ENCODE measurements around the gene OLR1. TPM values are rescaled to one million over a fixed set of nuclear protein-coding genes. Genes with fewer than 3 reads are reported as not detected.
A peak's percentile ranks its signal among the peaks of the same experiment; 100 is the strongest.

The OLR1 gene
- total RNA-seq, 4 donors from 2014 or later: 0.33 to 2.4 (median 0.87) TPM

GRCh38 chr12:10214895-10215267 is 42.9 kb upstream of the OLR1 start:
- Histone ChIP-seq H3K4me1 (peaks cover 13 to 14% of the 10 kb centered on the region in 2 donors), H3K9me3 (no peaks in the 10 kb centered on the region), H3K4me3 (replicated peaks in 1 of 3) (peak overlapping the region in 1 of 3 donors; percentile 60), H3K36me3 (peaks cover 17 to 19% of the 10 kb centered on the region in 2 donors), H3K27me3 (no peaks in the 10 kb centered on the region), H3K27ac (peak overlapping the region in 2 of 3 donors; percentile 99 to 100)
- WGBS, 2 donors: 75 to 80% methylated on average over 3 of the region's 3 CpGs
- intact Hi-C loops (cut with DNase I): no loop called here
- TF ChIP-seq POLR2A (IDR thresholded peaks at IDR 0.05): no peak
- TF ChIP-seq, protein P1, sequence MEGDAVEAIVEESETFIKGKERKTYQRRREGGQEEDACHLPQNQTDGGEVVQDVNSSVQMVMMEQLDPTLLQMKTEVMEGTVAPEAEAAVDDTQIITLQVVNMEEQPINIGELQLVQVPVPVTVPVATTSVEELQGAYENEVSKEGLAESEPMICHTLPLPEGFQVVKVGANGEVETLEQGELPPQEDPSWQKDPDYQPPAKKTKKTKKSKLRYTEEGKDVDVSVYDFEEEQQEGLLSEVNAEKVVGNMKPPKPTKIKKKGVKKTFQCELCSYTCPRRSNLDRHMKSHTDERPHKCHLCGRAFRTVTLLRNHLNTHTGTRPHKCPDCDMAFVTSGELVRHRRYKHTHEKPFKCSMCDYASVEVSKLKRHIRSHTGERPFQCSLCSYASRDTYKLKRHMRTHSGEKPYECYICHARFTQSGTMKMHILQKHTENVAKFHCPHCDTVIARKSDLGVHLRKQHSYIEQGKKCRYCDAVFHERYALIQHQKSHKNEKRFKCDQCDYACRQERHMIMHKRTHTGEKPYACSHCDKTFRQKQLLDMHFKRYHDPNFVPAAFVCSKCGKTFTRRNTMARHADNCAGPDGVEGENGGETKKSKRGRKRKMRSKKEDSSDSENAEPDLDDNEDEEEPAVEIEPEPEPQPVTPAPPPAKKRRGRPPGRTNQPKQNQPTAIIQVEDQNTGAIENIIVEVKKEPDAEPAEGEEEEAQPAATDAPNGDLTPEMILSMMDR (IDR thresholded peaks at IDR 0.05): no peak
- DNase-seq: no peak

GRCh38 chr12:10214136-10214894 is 42.4 kb upstream of the OLR1 start:
- DNase-seq: no peak
- Histone ChIP-seq H3K27me3 (no peaks in the 10 kb centered on the region), H3K27ac (peak overlapping the region; percentile 99 to 100 (median 99)), H3K4me3 (replicated peaks in 1 of 3) (peak overlapping the region; percentile 60 to 83 (median 75)), H3K9me3 (no peaks in the 10 kb centered on the region), H3K36me3 (peaks cover 12 to 14% of the 10 kb centered on the region in 2 donors), H3K4me1 (peaks cover 13 to 14% of the 10 kb centered on the region in 2 donors)
- TF ChIP-seq POLR2A (IDR thresholded peaks at IDR 0.05): no peak
- TF ChIP-seq, protein P1 (IDR thresholded peaks at IDR 0.05): no peak
- WGBS, 2 donors: 42 to 51% methylated on average over 10 of the region's 10 CpGs
- intact Hi-C loops (cut with DNase I): no loop called here

GRCh38 chr12:10213168-10214135 is 41.5 kb upstream of the OLR1 start:
- 1% methylated on average over 39 to 43 of the region's 47 CpGs for WGBS, 2 donors
- H3K9me3 ChIP-seq: no peaks in the 10 kb centered on the region
- no peak for TF ChIP-seq POLR2A (IDR thresholded peaks at IDR 0.05)
- TF ChIP-seq, protein P1 (IDR thresholded peaks at IDR 0.05): no peak
- no peaks in the 10 kb centered on the region for H3K27me3 ChIP-seq
- H3K27ac ChIP-seq: peak overlapping the region; percentile 99 to 100 (median 99)
- peaks cover 4 to 7% of the 10 kb centered on the region in 2 donors for H3K36me3 ChIP-seq
- intact Hi-C loops (cut with DNase I): no loop called here
- H3K4me1 ChIP-seq: peaks cover 13 to 14% of the 10 kb centered on the region in 2 donors
- DNase-seq: peak; percentile 70 to 72
- peak overlapping the region; percentile 60 to 83 (median 75) for H3K4me3 ChIP-seq (replicated peaks in 1 of 3)

DNA sequence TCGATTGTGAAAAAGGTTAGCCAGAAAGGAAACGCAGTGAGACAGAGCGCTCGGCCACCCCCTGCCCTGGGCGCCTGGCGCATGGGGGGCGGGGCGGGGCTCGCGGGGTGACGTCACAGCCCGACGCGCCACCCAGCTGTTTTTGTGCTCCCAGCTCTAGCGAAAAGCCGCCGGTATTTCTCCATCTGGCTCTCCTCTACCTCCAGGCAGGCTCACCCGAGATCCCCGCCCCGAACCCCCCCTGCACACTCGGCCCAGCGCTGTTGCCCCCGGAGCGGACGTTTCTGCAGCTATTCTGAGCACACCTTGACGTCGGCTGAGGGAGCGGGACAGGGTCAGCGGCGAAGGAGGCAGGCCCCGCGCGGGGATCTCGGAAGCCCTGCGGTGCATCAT is 40.8 kb upstream of the OLR1 start, which contains the start of gene GABARAPL1:
Gene GABARAPL1 (plus strand): TSS at position 139 of the 393 bp plus-strand sequence. CDS start 253 bp downstream, at position 392.
- DNase-seq: peak; percentile 81 to 82
- intact Hi-C loops (cut with DNase I): no loop called here
- WGBS, 2 donors: 0 to 1% methylated on average over 26 to 35 of the region's 35 CpGs

More for the DNA sequence above, 40.8 kb upstream of the OLR1 start, which contains the start of gene GABARAPL1:
- Histone ChIP-seq H3K27ac (peak within 1 kb of the TSS; percentile 99 to 100 (median 99)), H3K9me3 (no peaks in the 10 kb centered on the region), H3K27me3 (no peaks in the 10 kb centered on the region), H3K4me1 (peaks cover 13 to 14% of the 10 kb centered on the region in 2 donors), H3K4me3 (replicated peaks in 1 of 3) (peak within 1 kb of the TSS; percentile 60 to 83 (median 75)), H3K36me3 (peaks cover 0 to under 1% of the 10 kb centered on the region in 2 donors)
- TF ChIP-seq, protein P1 (IDR thresholded peaks at IDR 0.05): peak in 1 of 6 experiments; percentile 13
- peak; percentile 67 to 71 for TF ChIP-seq POLR2A (IDR thresholded peaks at IDR 0.05)
